ENCODE data around the gene RRH.

Gene RRH

GRCh38 chr4:109811707-109812106, 16.1 kb upstream of the RRH start:
- Histone ChIP-seq H3K27me3 (no peaks in the 10 kb centered on the region), H3K9me3 (no peaks in the 10 kb centered on the region), H3K27ac (no peak overlapping the region), H3K4me3 (ENCODE audit: low read depth in 1 of 2, low read length in 1 of 2) (no peak overlapping the region), H3K36me3 (no peaks in the 10 kb centered on the region), H3K4me1 (ENCODE audit: control insufficient read depth in 1 of 2, insufficient read depth in 1 of 2, low read depth in 1 of 2, low read length in 1 of 2) (peaks cover 23 to 25% of the 10 kb centered on the region in 2 experiments)
- TF ChIP-seq CTCF (IDR thresholded peaks at IDR 0.05): no peak

GRCh38 chr4:109815151-109816081, 12.4 kb upstream of the RRH start, which contains the start of gene GAR1:
GAR1 (plus strand) TSS chr4:109815762; CDS start chr4:109816165, 403 bp downstream.
- peak within 1 kb of the TSS; percentile 80 for H3K27ac ChIP-seq
- peaks cover 4% of the 10 kb centered on the region for H3K36me3 ChIP-seq
- no peak for TF ChIP-seq CTCF (IDR thresholded peaks at IDR 0.05)
- no peaks in the 10 kb centered on the region for H3K9me3 ChIP-seq
- peaks cover 23 to 25% of the 10 kb centered on the region in 2 experiments for H3K4me1 ChIP-seq (ENCODE audit: control insufficient read depth in 1 of 2, insufficient read depth in 1 of 2, low read depth in 1 of 2, low read length in 1 of 2)
- H3K4me3 ChIP-seq (ENCODE audit: low read depth in 1 of 2, low read length in 1 of 2): peak within 1 kb of the TSS; percentile 73 to 96
- H3K27me3 ChIP-seq: no peaks in the 10 kb centered on the region

- H3K27ac ChIP-seq: peak overlapping the region; percentile 80
- H3K4me3 ChIP-seq (ENCODE audit: low read depth in 1 of 2, low read length in 1 of 2): peak overlapping the region; percentile 73 to 96
- no peaks in the 10 kb centered on the region for H3K27me3 ChIP-seq
- no peak for TF ChIP-seq CTCF (IDR thresholded peaks at IDR 0.05)
- no peaks in the 10 kb centered on the region for H3K9me3 ChIP-seq
- H3K36me3 ChIP-seq: peaks cover 7% of the 10 kb centered on the region
- H3K4me1 ChIP-seq (ENCODE audit: control insufficient read depth in 1 of 2, insufficient read depth in 1 of 2, low read depth in 1 of 2, low read length in 1 of 2): peaks cover 23 to 25% of the 10 kb centered on the region in 2 experiments
Observed at GRCh38 chr4:109816082-109816442, 11.7 kb upstream of the RRH start.

DNA sequence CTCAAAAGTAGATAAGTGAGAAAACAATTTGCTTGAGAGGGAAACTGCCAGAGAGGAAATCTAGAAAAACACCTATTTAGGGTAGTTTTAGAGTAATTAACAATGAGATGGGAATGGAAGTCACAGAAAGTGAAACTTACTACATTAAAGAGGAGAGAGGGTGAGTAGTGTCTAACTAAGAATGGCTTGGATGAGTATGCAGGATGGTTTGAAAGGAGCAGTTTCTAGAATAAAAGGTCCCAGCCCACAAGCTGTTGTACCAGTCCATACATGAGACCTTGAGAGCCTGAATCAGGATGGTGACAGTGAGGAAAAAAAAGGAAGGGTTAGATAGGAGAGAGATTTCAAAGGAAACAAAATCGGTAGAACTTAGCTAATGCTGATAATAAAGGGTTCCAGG, 10.9 kb upstream of the RRH start:
- Histone ChIP-seq H3K4me1 (ENCODE audit: control insufficient read depth in 1 of 2, insufficient read depth in 1 of 2, low read depth in 1 of 2, low read length in 1 of 2) (peaks cover 23 to 25% of the 10 kb centered on the region in 2 experiments), H3K4me3 (ENCODE audit: low read depth in 1 of 2, low read length in 1 of 2) (no peak overlapping the region), H3K27me3 (no peaks in the 10 kb centered on the region), H3K36me3 (peaks cover 14% of the 10 kb centered on the region), H3K9me3 (no peaks in the 10 kb centered on the region), H3K27ac (no peak overlapping the region)
- no peak for TF ChIP-seq CTCF (IDR thresholded peaks at IDR 0.05)

DNA sequence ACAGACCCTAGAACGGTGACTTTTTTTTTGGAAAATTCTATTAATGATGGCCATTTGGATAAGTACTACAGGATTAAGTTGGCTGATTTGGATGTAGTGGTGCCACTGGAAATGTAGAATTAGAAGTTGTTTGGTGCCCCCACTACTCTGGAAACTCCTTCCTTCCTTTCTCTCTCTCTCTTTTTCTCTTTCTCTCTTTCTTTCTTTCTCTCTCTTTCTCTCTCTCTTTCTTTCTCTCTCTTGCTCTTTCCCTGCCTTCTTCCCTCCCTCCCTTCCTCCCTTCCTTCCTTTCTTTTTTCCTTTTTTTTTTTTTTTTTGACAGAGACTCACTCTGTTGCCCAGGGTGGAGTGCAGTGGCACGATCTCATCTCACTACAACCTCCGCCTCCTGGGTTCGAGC, 9.5 kb upstream of the RRH start:
- H3K27me3 ChIP-seq: no peaks in the 10 kb centered on the region
- H3K27ac ChIP-seq: no peak overlapping the region
- peaks cover 25% of the 10 kb centered on the region for H3K36me3 ChIP-seq
- H3K4me1 ChIP-seq (ENCODE audit: control insufficient read depth in 1 of 2, insufficient read depth in 1 of 2, low read depth in 1 of 2, low read length in 1 of 2): peaks cover 23 to 25% of the 10 kb centered on the region in 2 experiments
- H3K9me3 ChIP-seq: no peaks in the 10 kb centered on the region
- no peak for TF ChIP-seq CTCF (IDR thresholded peaks at IDR 0.05)
- H3K4me3 ChIP-seq (ENCODE audit: low read depth in 1 of 2, low read length in 1 of 2): no peak overlapping the region
